GM21825 (cell line): Measurements from ENCODE around the gene UCN3.

Experiments used
- ATAC-seq: cut with Tn5 transposase; IDR thresholded peaks from one replicate; pipeline ENCODE4 v1.9.1; 2021; ENCODE audit warnings: mild to moderate bottlenecking, moderate library complexity; ENCODE audit not compliant: unreplicated experiment

The UCN3 gene

GRCh38 chr10:5364890-5365338 is at the start of gene UCN3:
Gene UCN3 (plus strand): TSS chr10:5364966. CDS start chr10:5373721, 8,755 bp downstream.
- ATAC-seq = no peak

GRCh38 chr10:5317547-5318107 is 47.1 kb upstream of the UCN3 start:
- ATAC-seq = peak; percentile 78

- no peak for ATAC-seq
Observed at GRCh38 chr10:5318148-5318547, 46.6 kb upstream of the UCN3 start.

- no peak for ATAC-seq
Observed at GRCh38 chr10:5319863-5320262, 44.9 kb upstream of the UCN3 start.

GRCh38 chr10:5321273-5321672 is 43.5 kb upstream of the UCN3 start:
- no peak for ATAC-seq

- ATAC-seq = no peak
Observed at GRCh38 chr10:5323446-5323845, 41.3 kb upstream of the UCN3 start.

GRCh38 chr10:5325076-5325475 is 39.7 kb upstream of the UCN3 start:
- ATAC-seq = no peak

- ATAC-seq = no peak
Observed at GRCh38 chr10:5334196-5334880, 30.4 kb upstream of the UCN3 start.

- ATAC-seq = no peak
Observed at GRCh38 chr10:5338010-5338409, 26.8 kb upstream of the UCN3 start.

- ATAC-seq = no peak
Observed at GRCh38 chr10:5343092-5343491, 21.7 kb upstream of the UCN3 start.

GRCh38 chr10:5343561-5343960 is 21.2 kb upstream of the UCN3 start:
- ATAC-seq = no peak

GRCh38 chr10:5343979-5344378 is 20.8 kb upstream of the UCN3 start:
- no peak for ATAC-seq

GRCh38 chr10:5344746-5345145 is 20.0 kb upstream of the UCN3 start:
- ATAC-seq = no peak

- no peak for ATAC-seq
Observed at GRCh38 chr10:5346881-5347280, 17.9 kb upstream of the UCN3 start.

- no peak for ATAC-seq
Observed at GRCh38 chr10:5349362-5349761, 15.4 kb upstream of the UCN3 start.

GRCh38 chr10:5354068-5354467 is 10.7 kb upstream of the UCN3 start:
- ATAC-seq = no peak

- ATAC-seq = no peak
Observed at GRCh38 chr10:5355594-5356301, 9.0 kb upstream of the UCN3 start.

- no peak for ATAC-seq
Observed at GRCh38 chr10:5356302-5356763, 8.4 kb upstream of the UCN3 start.

- no peak for ATAC-seq
Observed at GRCh38 chr10:5360318-5360915, 4.3 kb upstream of the UCN3 start.

- no peak for ATAC-seq
Observed at GRCh38 chr10:5361966-5362365, 2.8 kb upstream of the UCN3 start.

- no peak for ATAC-seq
Observed at GRCh38 chr10:5362873-5363272, 1.9 kb upstream of the UCN3 start.

GRCh38 chr10:5364374-5364773 is 392 bp upstream of the UCN3 start:
- ATAC-seq = no peak
